DND-41 (cell line): ENCODE measurements around the gene TF.

Experiments
- CTCF ChIP-seq: IDR thresholded peaks from 2 replicates; pipeline ENCODE4 v1.5.1; 2012; ENCODE audit warnings: borderline replicate concordance, low read length, moderate library complexity, mild to moderate bottlenecking; ENCODE audit not compliant: poor library complexity, severe bottlenecking; ENCODE audit errors: extremely low read depth
- EZH2 ChIP-seq: IDR thresholded peaks from 3 replicates; pipeline ENCODE4 v1.6.1; 2012; ENCODE audit warnings: borderline replicate concordance, low read depth, mild to moderate bottlenecking, moderate library complexity, low read length, inconsistent platforms; ENCODE audit not compliant: severe bottlenecking

GRCh38 chr3:133699467-133699866, 46.7 kb upstream of the TF start:
- TF ChIP-seq CTCF (no peak), EZH2 (no peak)
